ENCODE data around the gene GPR15LG.

DNA sequence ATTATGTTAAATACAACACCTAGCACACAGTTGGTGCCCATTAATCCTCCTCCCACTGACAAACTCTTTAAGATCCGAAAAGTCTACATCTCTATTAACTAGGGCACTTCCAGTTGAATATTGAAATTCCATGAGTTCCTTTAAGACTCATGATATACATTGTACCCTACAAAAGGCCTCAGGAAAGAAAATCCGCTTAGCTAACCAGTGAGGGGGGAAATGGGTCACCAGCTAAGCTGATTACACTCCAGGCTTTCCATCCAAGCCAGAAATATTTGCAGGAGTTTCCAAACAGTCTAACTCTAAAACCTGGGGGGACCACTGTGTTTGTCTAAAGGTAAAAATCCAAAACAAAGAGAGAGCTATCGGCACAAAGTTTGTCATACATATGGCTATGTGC lies 53.0 kb downstream of the GPR15LG start:
- no peak for TF ChIP-seq POLR2A (IDR thresholded peaks at IDR 0.05)
- TF ChIP-seq, protein P1, sequence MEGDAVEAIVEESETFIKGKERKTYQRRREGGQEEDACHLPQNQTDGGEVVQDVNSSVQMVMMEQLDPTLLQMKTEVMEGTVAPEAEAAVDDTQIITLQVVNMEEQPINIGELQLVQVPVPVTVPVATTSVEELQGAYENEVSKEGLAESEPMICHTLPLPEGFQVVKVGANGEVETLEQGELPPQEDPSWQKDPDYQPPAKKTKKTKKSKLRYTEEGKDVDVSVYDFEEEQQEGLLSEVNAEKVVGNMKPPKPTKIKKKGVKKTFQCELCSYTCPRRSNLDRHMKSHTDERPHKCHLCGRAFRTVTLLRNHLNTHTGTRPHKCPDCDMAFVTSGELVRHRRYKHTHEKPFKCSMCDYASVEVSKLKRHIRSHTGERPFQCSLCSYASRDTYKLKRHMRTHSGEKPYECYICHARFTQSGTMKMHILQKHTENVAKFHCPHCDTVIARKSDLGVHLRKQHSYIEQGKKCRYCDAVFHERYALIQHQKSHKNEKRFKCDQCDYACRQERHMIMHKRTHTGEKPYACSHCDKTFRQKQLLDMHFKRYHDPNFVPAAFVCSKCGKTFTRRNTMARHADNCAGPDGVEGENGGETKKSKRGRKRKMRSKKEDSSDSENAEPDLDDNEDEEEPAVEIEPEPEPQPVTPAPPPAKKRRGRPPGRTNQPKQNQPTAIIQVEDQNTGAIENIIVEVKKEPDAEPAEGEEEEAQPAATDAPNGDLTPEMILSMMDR (IDR thresholded peaks at IDR 0.05) = no peak
